Keratinocyte (primary cell): ENCODE measurements around the gene AKNA. TPM values are rescaled to one million over a fixed set of nuclear protein-coding genes. Genes with fewer than 3 reads are reported as not detected.

Experiments
- DNase-seq: peaks from one replicate; pipeline ENCODE4 v3.0.0-alpha.2; 2011; ENCODE audit warnings: low read depth, missing footprints, low spot score
- FAIRE-seq: peaks from 2 replicates; lab custom pipeline; 2011; peaks lifted over from hg19 to GRCh38; lab: Jason Lieb, UNC
- H2AFZ ChIP-seq: 2 replicates; pipeline ENCODE4 v1.6.0; 2012; ENCODE audit warnings: low read length, control low read depth, inconsistent platforms; ENCODE audit not compliant: control insufficient read depth
- H3K27ac ChIP-seq: 2 replicates; pipeline ENCODE4 v1.5.1; 2011; ENCODE audit warnings: low read length; ENCODE audit not compliant: control insufficient read depth, insufficient read depth
- H3K27me3 ChIP-seq: 3 replicates; pipeline ENCODE4 v1.6.0; 2011; ENCODE audit warnings: low read length; ENCODE audit not compliant: control insufficient read depth, insufficient read depth; ENCODE audit errors: extremely low read depth
- H3K36me3 ChIP-seq, 2 experiments: 2 replicates in 1 of 2; 3 replicates in 1 of 2; pipeline ENCODE4 v1.5.1; 2011; ENCODE audit warnings: low read length in 2 of 2, mild to moderate bottlenecking in 1 of 2; ENCODE audit not compliant: control insufficient read depth in 2 of 2, insufficient read depth in 2 of 2; ENCODE audit errors: extremely low read depth in 1 of 2
- H3K4me1 ChIP-seq: 3 replicates; pipeline ENCODE4 v1.5.1; 2011; ENCODE audit warnings: low read length; ENCODE audit not compliant: control insufficient read depth, insufficient read depth; ENCODE audit errors: extremely low read depth
- H3K4me2 ChIP-seq: 3 replicates; pipeline ENCODE4 v1.6.0; 2011; ENCODE audit warnings: low read depth, low read length; ENCODE audit not compliant: control insufficient read depth, insufficient read depth; ENCODE audit errors: extremely low read depth
- H3K4me3 ChIP-seq, 3 experiments: fragments of 200-600 bp in 1 of 3; sonication (generic) in 1 of 3; 2 replicates in 2 of 3; 3 replicates in 1 of 3; pipeline ENCODE4 v1.5.1; 2011 to 2016; ENCODE audit warnings: low read length in 3 of 3, mild to moderate bottlenecking in 3 of 3, control low read depth in 2 of 3, inconsistent platforms in 1 of 3, low read depth in 1 of 3, mixed read lengths in 1 of 3, mixed run types in 1 of 3, moderate library complexity in 1 of 3; ENCODE audit not compliant: control insufficient read depth in 2 of 3, insufficient read depth in 2 of 3; ENCODE audit errors: extremely low read depth in 1 of 3
- H3K79me2 ChIP-seq: 2 replicates; pipeline ENCODE4 v1.6.0; 2012; ENCODE audit warnings: low read length; ENCODE audit not compliant: control insufficient read depth, insufficient read depth
- H3K9ac ChIP-seq: 3 replicates; pipeline ENCODE4 v1.6.0; 2011; ENCODE audit warnings: low read length; ENCODE audit not compliant: control insufficient read depth, insufficient read depth; ENCODE audit errors: extremely low read depth
- H3K9me1 ChIP-seq: 3 replicates; pipeline ENCODE4 v1.6.0; 2011; ENCODE audit warnings: low read length; ENCODE audit not compliant: control insufficient read depth, insufficient read depth; ENCODE audit errors: extremely low read depth
- H3K9me3 ChIP-seq: 2 replicates; pipeline ENCODE4 v1.5.1; 2012; ENCODE audit warnings: low read depth, low read length; ENCODE audit not compliant: control insufficient read depth
- H4K20me1 ChIP-seq: 3 replicates; pipeline ENCODE4 v1.6.0; 2011; ENCODE audit warnings: low read length; ENCODE audit not compliant: control insufficient read depth, insufficient read depth; ENCODE audit errors: extremely low read depth
- CTCF ChIP-seq, 3 experiments: IDR thresholded peaks in 1 of 3; conservative IDR thresholded peaks in 1 of 3; optimal IDR thresholded peaks in 1 of 3; 2 replicates in 2 of 3; 3 replicates in 1 of 3; pipeline versions ENCODE3 to v1.5.1; 2011; ENCODE audit warnings: low read length in 3 of 3, mild to moderate bottlenecking in 3 of 3, moderate library complexity in 2 of 3, control low read depth in 1 of 3, inconsistent platforms in 1 of 3; ENCODE audit not compliant: insufficient read depth in 2 of 3; ENCODE audit errors: extremely low read depth in 1 of 3
- EZH2 ChIP-seq: IDR thresholded peaks from one replicate; pipeline ENCODE4 v1.6.1; 2012; ENCODE audit warnings: inconsistent platforms, mild to moderate bottlenecking, low read length, moderate library complexity
- dilution Hi-C: fragments of 300-500 bp; cut with MboI; formaldehyde crosslinking; loops from one replicate; pipeline ENCODE4 v1.7.0; 2020; ENCODE audit warnings: low sequenced_read_pairs; ENCODE audit not compliant: extremely low pct_ligation_motif_present
- polyA plus RNA-seq, 5 experiments: library from polyadenylated mRNA; depleted of rRNA in 3 of 5; stranded (reverse) in 3 of 5; stranded (forward) in 1 of 5; unstranded in 1 of 5; fragments of >200 nt; gene quantifications; 1 replicate in 1 of 5; 2 replicates in 3 of 5; 3 replicates in 1 of 5; pipeline versions ENCODE4 v1.2.1 to v1.2.3, GENCODE V29; 2011 to 2012; ENCODE audit warnings: missing spikeins in 2 of 5, low read depth in 1 of 5, low replicate concordance in 1 of 5

The AKNA gene
- polyA plus RNA-seq, 1 donor (not counting 4 experiments of a cell fraction or from before 2014, with no cell fraction given) = 0.79 TPM

- H4K20me1 ChIP-seq = no peaks in the 10 kb centered on the region
- H3K9me3 ChIP-seq = no peaks in the 10 kb centered on the region
- no peaks in the 10 kb centered on the region for H3K27me3 ChIP-seq
- peak; percentile 99 for FAIRE-seq
- TF ChIP-seq EZH2 = no peak
- TF ChIP-seq CTCF (optimal IDR thresholded peaks at IDR 0.05 in 1 of 3, IDR thresholded peaks at IDR 0.05 in 1 of 3, conservative IDR thresholded peaks at IDR 0.05 in 1 of 3; ENCODE audit: extremely low read depth in 1 of 3, insufficient read depth in 2 of 3, low read length in 3 of 3) = no peak
- dilution Hi-C loops = no loop called here
- H3K9me1 ChIP-seq = no peaks in the 10 kb centered on the region
- H3K27ac ChIP-seq = peak overlapping the region; percentile 82
- H3K4me2 ChIP-seq = peak overlapping the region; percentile 67
- H3K36me3 ChIP-seq = no peaks in the 10 kb centered on the region
- H2AFZ ChIP-seq = peak overlapping the region; percentile 20
- peak; percentile 93 for DNase-seq
- H3K9ac ChIP-seq = peak overlapping the region; percentile 57
- no peak overlapping the region for H3K4me3 ChIP-seq
- peaks cover 22% of the 10 kb centered on the region for H3K4me1 ChIP-seq
- H3K79me2 ChIP-seq = no peaks in the 10 kb centered on the region
These were observed 2.2 kb downstream of the AKNA start for GRCh38 chr9:114385397-114386181.

GRCh38 chr9:114384836-114385396 is 2.9 kb downstream of the AKNA start:
- FAIRE-seq = no peak
- Histone ChIP-seq H3K9ac (peak overlapping the region; percentile 57), H3K9me3 (no peaks in the 10 kb centered on the region), H3K27me3 (no peaks in the 10 kb centered on the region), H3K4me3 (no peak overlapping the region), H3K4me2 (peak overlapping the region; percentile 67), H2AFZ (peak overlapping the region; percentile 20), H3K9me1 (no peaks in the 10 kb centered on the region), H3K4me1 (peaks cover 22% of the 10 kb centered on the region), H3K79me2 (no peaks in the 10 kb centered on the region), H4K20me1 (no peaks in the 10 kb centered on the region), H3K27ac (peak overlapping the region; percentile 82), H3K36me3 (no peaks in the 10 kb centered on the region)
- no peak for TF ChIP-seq CTCF (optimal IDR thresholded peaks at IDR 0.05 in 1 of 3, IDR thresholded peaks at IDR 0.05 in 1 of 3, conservative IDR thresholded peaks at IDR 0.05 in 1 of 3; ENCODE audit: extremely low read depth in 1 of 3, insufficient read depth in 2 of 3, low read length in 3 of 3)
- DNase-seq = no peak
- dilution Hi-C loops = no loop called here
